Vagina (tissue), 2 donors: ENCODE measurements around the gene ACIN1. TPM values are rescaled to one million over a fixed set of nuclear protein-coding genes. Genes with fewer than 3 reads are reported as not detected.

Experiments used
- DNase-seq, 2 donors: peaks; one replicate each; pipeline ENCODE4 v3.0.0-alpha.2; 2017; ENCODE audit errors: extremely low spot score in 2 of 2
- H3K27ac ChIP-seq: fragments of 200-600 bp; sonication (generic); one replicate; pipeline ENCODE4 v1.5.1; 2019
- H3K27me3 ChIP-seq: fragments of 200-600 bp; sonication (generic); one replicate; pipeline ENCODE4 v1.5.1; 2019
- H3K36me3 ChIP-seq, 2 donors: fragments of 200-600 bp; sonication (generic); one replicate each; pipeline ENCODE4 v1.5.1; 2017 to 2019
- H3K4me1 ChIP-seq: fragments of 200-600 bp; sonication (generic); one replicate; pipeline ENCODE4 v1.5.1; 2019
- H3K4me3 ChIP-seq, 2 donors: fragments of 200-600 bp; sonication (generic); 1 replicate in 1 of 2; 2 replicates in 1 of 2; pipeline ENCODE4 v1.5.1; 2016 to 2019
- H3K9me3 ChIP-seq: fragments of 200-600 bp; sonication (generic); one replicate; pipeline ENCODE4 v1.5.1; 2019
- POLR2A ChIP-seq, 2 donors: fragments of 450-650 bp; IDR thresholded peaks; one replicate each; pipeline ENCODE4 v1.6.1; 2017; ENCODE audit warnings: antibody characterized with exemption in 2 of 2, mild to moderate bottlenecking in 2 of 2, moderate library complexity in 2 of 2
- POLR2AphosphoS5 ChIP-seq, 2 donors: sonication (generic); formaldehyde crosslinking; IDR thresholded peaks; one replicate each; pipeline ENCODE4 v1.9.0; 2017; ENCODE audit warnings: antibody characterized with exemption in 2 of 2, mild to moderate bottlenecking in 2 of 2, low read depth in 1 of 2; ENCODE audit not compliant: insufficient read depth in 1 of 2
- intact Hi-C: fragments of 100-400 bp; cut with DNase I; formaldehyde crosslinking; loops from one replicate; pipeline ENCODE4 v1.15.1; 2023
- total RNA-seq: library from RNA; depleted of rRNA; stranded (reverse); fragments of >200 nt; gene quantifications from one replicate; pipeline ENCODE4 v1.2.3, GENCODE V29; 2016
- TF ChIP-seq, protein P1 (sequence below), 3 experiments: fragments of 450-650 bp in 2 of 3; fragments of 200-600 bp in 1 of 3; sonication (generic) in 1 of 3; IDR thresholded peaks; one replicate each; pipeline ENCODE4 v1.5.1; 2017 to 2019; ENCODE audit warnings: antibody characterized with exemption in 3 of 3, mild to moderate bottlenecking in 2 of 3, moderate library complexity in 2 of 3

ACIN1 gene
- total RNA-seq, 1 donor from 2014 or later, result 121 TPM

GRCh38 chr14:23115039-23115731, 20.2 kb upstream of the ACIN1 start:
- peak in 1 of 2 donors; percentile 30 for TF ChIP-seq POLR2AphosphoS5 (IDR thresholded peaks at IDR 0.05; ENCODE audit: insufficient read depth in 1 of 2, low read depth in 1 of 2)
- no peak for TF ChIP-seq POLR2A (IDR thresholded peaks at IDR 0.05)
- Histone ChIP-seq H3K27me3 (no peaks in the 10 kb centered on the region), H3K4me1 (no peaks in the 10 kb centered on the region), H3K36me3 (no peaks in the 10 kb centered on the region), H3K9me3 (no peaks in the 10 kb centered on the region), H3K27ac (no peak overlapping the region), H3K4me3 (no peak overlapping the region)
- DNase-seq, result no peak
- intact Hi-C loops, result no loop called here

DNA sequence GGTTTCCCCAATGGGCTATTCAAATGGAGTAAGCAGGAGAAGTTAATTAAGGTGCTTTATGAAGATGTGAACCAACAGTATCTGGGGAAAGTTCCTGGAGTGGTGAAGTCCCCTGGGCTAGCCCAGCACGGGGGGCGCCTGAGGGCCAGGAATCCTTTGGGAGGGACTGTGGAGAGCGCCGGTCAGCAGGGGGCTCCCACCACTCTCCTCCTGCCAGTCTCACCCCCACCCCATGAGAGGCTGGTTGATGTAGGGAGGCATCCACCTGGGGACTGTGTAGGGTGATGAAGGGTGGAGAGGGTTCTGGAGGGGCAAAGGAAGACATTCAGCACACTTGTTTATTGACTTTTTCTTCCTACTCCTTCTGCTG, 19.7 kb upstream of the ACIN1 start:
- no peaks in the 10 kb centered on the region for H3K9me3 ChIP-seq
- H3K4me1 ChIP-seq, result no peaks in the 10 kb centered on the region
- intact Hi-C loops, result no loop called here
- H3K36me3 ChIP-seq, result no peaks in the 10 kb centered on the region
- no peak overlapping the region for H3K27ac ChIP-seq
- no peaks in the 10 kb centered on the region for H3K27me3 ChIP-seq
- TF ChIP-seq, protein P1, sequence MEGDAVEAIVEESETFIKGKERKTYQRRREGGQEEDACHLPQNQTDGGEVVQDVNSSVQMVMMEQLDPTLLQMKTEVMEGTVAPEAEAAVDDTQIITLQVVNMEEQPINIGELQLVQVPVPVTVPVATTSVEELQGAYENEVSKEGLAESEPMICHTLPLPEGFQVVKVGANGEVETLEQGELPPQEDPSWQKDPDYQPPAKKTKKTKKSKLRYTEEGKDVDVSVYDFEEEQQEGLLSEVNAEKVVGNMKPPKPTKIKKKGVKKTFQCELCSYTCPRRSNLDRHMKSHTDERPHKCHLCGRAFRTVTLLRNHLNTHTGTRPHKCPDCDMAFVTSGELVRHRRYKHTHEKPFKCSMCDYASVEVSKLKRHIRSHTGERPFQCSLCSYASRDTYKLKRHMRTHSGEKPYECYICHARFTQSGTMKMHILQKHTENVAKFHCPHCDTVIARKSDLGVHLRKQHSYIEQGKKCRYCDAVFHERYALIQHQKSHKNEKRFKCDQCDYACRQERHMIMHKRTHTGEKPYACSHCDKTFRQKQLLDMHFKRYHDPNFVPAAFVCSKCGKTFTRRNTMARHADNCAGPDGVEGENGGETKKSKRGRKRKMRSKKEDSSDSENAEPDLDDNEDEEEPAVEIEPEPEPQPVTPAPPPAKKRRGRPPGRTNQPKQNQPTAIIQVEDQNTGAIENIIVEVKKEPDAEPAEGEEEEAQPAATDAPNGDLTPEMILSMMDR (IDR thresholded peaks at IDR 0.05), result no peak
- TF ChIP-seq POLR2A (IDR thresholded peaks at IDR 0.05), result no peak
- TF ChIP-seq POLR2AphosphoS5 (IDR thresholded peaks at IDR 0.05; ENCODE audit: insufficient read depth in 1 of 2, low read depth in 1 of 2), result no peak
- DNase-seq, result no peak
- no peak overlapping the region for H3K4me3 ChIP-seq

GRCh38 chr14:23114120-23114458, 19.2 kb upstream of the ACIN1 start:
- Histone ChIP-seq H3K36me3 (no peaks in the 10 kb centered on the region), H3K27me3 (no peaks in the 10 kb centered on the region), H3K4me1 (no peaks in the 10 kb centered on the region), H3K4me3 (no peak overlapping the region), H3K27ac (no peak overlapping the region), H3K9me3 (no peaks in the 10 kb centered on the region)
- intact Hi-C loops, result no loop called here
- no peak for DNase-seq
- TF ChIP-seq POLR2A (IDR thresholded peaks at IDR 0.05), result no peak
- TF ChIP-seq POLR2AphosphoS5 (IDR thresholded peaks at IDR 0.05; ENCODE audit: insufficient read depth in 1 of 2, low read depth in 1 of 2), result no peak
- TF ChIP-seq, protein P1 (IDR thresholded peaks at IDR 0.05), result no peak

- Histone ChIP-seq H3K4me1 (no peaks in the 10 kb centered on the region), H3K36me3 (no peaks in the 10 kb centered on the region), H3K27me3 (no peaks in the 10 kb centered on the region), H3K27ac (no peak overlapping the region), H3K4me3 (no peak overlapping the region), H3K9me3 (no peaks in the 10 kb centered on the region)
- TF ChIP-seq, protein P1 (IDR thresholded peaks at IDR 0.05), result no peak
- DNase-seq, result no peak
- intact Hi-C loops, result no loop called here
Measured at GRCh38 chr14:23113431-23114119, 18.6 kb upstream of the ACIN1 start.

- Histone ChIP-seq H3K4me1 (no peaks in the 10 kb centered on the region), H3K9me3 (no peaks in the 10 kb centered on the region), H3K4me3 (no peak overlapping the region), H3K27ac (no peak overlapping the region), H3K27me3 (no peaks in the 10 kb centered on the region), H3K36me3 (no peaks in the 10 kb centered on the region)
- no peak for TF ChIP-seq POLR2A (IDR thresholded peaks at IDR 0.05)
- TF ChIP-seq, protein P1 (IDR thresholded peaks at IDR 0.05), result no peak
- TF ChIP-seq POLR2AphosphoS5 (IDR thresholded peaks at IDR 0.05; ENCODE audit: insufficient read depth in 1 of 2, low read depth in 1 of 2), result no peak
- intact Hi-C loops, result no loop called here
- DNase-seq, result no peak
Measured at GRCh38 chr14:23112359-23113178, 17.6 kb upstream of the ACIN1 start.
